Measurements from ENCODE around the gene NRG3.
"Not testable (repeated sequence)": the region's sequence is repeated elsewhere in the genome, so short reads cannot be mapped to it uniquely, and the experiment has no call there.

Gene NRG3

DNA sequence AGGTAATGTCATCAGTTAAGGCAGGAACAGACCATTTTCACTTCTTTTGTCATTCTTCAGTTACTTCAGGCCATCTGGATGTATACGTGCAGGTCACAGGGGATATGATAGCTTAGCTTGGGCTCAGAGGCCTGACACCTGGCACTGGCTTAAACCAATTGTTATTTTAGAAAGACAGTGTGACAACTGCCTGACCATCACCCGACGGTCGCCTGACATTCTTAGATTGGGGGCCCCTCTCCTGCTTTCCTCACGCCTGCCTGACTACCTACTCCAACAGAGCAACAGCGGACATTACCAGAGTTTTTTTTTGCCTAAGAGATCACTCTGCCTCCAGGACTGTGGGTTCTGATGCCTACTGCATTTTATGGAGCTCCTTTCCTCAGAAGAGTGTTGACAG is 803.5 kb downstream of the NRG3 start:
- DNase-seq (ENCODE audit: low read depth, low spot score): not testable (repeated sequence)

DNA sequence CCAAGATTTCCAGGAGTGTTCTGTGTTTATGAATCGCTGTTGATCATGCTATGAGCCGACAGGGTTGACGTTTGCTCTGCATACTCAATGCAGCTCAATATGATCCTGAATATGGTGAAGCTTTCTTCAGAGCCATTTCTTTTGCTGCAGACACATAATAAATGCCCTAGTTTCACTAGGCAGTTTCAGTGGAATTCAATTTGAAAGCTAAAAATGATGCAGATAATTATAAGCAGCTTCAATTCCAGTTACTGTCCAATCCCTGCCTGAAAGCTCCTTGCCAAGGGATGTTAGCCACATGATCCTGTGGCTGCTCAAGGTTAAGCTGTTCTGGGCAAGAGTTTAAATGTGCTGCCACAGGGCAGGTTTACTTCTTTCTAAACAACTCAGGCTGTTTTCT is 805.6 kb downstream of the NRG3 start:
- no peak for DNase-seq (ENCODE audit: low read depth, low spot score)

DNA sequence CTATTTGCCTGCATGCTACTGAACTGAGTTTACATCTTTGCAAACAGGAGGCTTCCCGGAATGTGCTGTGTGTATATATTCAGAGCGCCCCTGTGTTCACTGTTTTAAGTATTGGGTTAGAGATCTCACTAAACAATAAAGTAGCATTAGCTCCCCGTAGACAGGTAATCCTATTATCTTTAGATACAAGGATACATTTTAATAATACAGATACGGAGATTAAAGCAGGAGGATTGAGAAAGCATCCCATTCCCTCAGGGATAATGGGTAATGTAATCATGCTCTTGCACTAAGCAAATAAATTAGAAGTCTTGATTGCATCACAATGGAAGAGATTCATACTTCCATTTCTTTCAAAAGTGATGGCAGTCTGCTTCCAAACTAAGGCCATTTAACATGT is 809.0 kb downstream of the NRG3 start:
- DNase-seq (ENCODE audit: low read depth, low spot score): no peak

DNA sequence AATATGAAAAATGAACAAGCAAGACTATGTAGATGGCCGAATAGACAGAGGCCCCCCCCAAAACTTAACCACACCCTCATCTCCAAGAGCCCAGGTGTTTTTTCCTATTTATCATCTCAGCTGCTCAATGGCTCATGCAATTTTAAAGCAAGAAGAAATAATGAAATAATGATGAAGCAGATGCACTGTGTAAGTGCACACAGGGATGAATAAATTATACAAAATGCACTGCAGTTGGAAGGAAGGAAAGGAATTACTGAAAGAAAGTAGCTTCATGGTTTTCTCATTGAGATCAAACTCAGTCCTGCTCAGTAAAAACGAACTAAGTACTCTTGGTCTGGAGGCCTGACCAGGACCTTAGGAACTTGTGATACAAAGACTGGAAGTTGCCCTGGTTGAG is 810.1 kb downstream of the NRG3 start:
- DNase-seq (ENCODE audit: low read depth, low spot score): no peak

DNA sequence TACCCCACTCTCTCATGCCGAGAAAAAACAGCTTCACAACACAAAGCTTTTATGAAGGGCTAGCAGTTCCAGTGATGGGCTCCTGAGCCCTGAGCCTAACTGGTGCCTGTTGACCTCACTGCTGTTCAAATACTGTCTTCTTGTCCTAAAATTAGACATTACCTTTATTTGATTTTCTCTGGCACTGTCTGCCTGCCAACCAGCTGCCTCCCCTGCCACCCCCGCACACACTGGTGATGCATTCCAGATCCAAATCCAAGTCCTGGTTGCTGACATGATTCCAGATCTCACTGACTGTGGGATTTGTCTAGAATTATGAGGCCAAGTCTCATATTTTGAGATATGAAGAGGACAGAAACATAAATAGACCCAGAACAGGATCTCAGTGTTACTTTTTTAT is 816.2 kb downstream of the NRG3 start:
- no peak for DNase-seq (ENCODE audit: low read depth, low spot score)

DNA sequence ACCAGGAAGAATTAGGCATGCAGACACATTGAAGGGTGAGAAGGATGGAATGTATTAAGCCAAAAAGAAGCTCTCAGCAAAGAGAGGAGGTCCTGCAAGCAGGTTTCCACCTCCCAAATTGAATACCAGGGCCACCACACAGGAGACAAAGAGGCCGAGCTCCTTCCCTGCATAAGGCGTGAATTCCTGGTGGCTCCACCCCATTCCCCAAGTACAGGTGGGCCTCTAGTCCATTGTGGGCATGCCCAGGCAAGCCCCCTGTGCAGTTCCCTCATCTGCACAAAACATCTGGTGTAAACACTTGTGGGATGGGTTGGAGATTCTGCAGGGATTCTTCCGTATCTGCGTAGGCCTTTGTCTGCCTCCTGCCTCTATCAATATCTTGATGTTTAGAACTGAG is 817.5 kb downstream of the NRG3 start:
- no peak for DNase-seq (ENCODE audit: low read depth, low spot score)

DNA sequence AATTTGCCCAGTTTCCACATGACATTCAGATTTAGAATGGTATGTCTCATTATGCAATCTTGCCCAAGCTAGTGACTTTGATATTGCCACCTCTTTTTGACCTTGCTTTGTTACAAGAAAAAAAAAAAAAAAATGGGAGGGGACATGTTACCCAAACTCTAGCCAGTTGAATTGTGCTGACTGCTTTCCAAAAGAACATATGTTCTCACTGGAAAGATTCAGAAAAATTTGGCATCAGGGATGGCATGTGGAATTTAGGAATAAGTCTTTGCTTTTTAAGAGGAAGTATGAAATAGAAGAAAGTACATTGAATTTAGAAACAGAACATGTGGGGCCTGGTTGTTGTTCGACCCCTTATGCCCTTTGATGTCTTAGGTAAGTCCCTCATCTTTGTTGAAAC is 846.8 kb downstream of the NRG3 start:
- no peak for DNase-seq (ENCODE audit: low read depth, low spot score)

DNA sequence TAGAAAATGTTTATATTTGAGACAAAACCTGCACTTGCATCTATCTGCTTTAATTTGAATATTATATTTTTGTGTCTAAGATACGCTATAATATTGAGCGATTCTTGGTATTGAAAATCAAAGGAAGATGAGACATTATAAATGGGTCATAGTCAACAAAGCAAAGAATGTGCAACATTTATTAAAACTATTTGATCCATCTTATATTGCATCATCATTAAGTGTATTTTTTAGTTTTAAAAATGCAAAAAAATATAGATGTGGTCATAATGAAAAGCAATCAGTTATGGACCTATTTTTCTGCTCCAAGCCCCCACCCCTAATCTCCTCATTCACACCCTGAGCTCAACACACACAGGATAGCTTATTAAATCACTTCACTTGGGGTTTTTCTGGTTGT is 847.3 kb downstream of the NRG3 start:
- no peak for DNase-seq (ENCODE audit: low read depth, low spot score)

DNA sequence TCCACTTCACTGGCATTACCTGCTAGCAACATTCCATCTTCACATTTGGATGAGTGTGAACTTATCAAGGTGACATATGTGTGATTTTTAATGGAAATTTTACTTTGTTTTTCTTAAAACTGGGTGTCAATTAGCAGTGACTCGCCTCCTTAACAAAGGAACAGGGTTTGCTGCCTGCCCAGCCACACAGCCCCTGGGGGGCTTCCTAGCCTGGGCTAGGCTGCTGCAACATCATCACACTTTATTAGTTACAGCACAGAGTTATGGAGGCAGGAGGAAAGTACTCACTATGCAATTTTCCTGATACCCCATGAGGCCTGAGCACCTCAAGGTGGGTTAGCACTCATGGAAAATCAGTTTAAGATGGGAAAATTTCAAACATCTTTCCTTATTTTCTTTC is 861.3 kb downstream of the NRG3 start:
- no peak for DNase-seq (ENCODE audit: low read depth, low spot score)

DNA sequence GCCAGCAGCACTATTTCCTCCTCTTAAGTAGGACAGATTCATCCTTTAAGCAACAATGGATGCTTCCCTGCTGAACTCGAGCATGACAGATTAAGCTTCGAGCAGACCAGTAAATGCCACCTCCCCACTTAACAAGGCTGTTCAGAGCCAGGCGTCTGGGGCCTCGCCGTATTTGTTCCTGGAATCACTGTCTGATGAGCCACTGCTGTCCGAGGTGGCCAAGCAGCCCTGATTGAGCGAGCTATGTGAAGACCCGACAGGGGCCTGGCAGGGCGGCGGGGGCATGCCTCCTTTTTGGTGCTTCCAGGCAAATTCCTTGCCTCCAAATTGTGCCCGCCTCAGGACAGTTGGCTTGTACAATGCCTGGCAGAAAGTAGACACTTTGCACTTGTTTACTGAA is 862.6 kb downstream of the NRG3 start:
- DNase-seq (ENCODE audit: low read depth, low spot score): no peak

DNA sequence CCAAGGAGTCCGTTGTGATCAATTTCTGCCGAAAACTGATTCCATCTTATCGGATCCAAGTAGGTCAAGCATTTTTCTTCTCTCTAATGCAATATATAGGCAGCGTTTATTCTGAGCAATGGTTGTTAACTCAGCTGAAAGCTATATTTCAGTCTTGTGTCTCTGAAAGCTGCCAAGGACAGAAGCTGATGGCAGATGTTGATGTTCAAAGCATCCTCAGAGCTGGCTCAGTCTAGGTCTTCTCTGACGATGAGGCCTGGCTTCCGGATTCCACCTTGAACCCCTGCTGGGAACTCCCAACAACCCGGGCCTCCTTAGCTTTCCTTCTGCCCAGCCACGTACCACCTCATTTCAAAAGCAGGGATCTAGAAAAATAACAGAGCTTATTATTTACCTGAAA is 863.6 kb downstream of the NRG3 start:
- no peak for DNase-seq (ENCODE audit: low read depth, low spot score)

DNA sequence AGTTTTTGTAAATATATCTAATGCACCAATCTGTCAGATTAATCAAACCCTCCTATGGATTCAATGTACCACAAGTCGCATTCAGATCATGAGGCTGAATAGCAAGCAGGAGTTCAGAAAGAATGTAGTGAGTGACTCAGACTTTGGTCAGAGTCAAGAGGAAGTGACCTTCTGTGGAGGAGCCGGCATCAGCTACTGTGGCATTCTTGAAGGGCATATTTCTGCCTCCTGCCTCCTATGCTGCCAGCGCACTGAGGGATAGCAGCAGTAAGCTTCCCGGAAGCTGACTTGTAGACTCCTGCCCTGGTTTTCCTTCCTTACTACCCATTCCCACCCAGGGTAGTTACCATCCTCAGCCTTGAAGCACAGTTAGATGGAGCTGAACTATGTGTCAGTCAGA is 867.5 kb downstream of the NRG3 start:
- DNase-seq (ENCODE audit: low read depth, low spot score): peak; percentile 10

DNA sequence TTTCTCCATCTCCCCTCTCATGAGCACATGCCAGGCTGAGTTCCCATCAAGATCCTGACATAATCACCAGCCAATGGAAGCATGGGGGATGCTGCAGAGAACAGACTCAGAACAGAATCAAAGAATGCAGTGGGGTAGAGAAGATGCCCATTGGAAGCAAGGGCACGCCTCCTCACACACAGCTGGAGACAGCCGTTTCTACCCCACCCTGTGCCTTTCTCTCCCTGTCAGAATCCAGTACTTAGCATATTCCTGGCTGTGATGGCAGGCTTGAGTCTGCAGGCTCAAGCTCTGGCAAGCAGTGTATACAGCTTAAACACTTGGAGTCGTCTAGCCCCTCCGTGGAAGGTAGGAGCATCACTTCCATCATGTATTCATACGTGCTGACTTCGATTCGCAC is 867.9 kb downstream of the NRG3 start:
- DNase-seq (ENCODE audit: low read depth, low spot score): no peak

DNA sequence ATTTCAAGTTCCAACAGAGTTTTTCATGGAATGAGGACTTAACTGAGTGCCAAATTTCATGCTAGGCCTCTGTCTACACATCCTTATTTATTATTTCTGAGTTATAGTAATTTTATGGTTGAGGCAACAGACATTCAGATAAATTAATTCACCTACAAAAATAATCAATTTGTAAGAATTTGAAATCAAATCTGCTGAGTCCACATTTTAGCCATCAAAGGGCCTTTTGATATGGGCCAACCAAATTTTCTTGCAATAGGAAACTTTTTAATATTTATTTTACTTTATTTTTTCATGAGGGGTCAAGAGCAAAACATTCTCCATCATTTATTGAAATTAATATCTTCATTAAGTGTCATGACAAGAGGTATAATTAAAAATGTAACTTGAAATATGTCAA is 875.5 kb downstream of the NRG3 start:
- DNase-seq (ENCODE audit: low read depth, low spot score): no peak

DNA sequence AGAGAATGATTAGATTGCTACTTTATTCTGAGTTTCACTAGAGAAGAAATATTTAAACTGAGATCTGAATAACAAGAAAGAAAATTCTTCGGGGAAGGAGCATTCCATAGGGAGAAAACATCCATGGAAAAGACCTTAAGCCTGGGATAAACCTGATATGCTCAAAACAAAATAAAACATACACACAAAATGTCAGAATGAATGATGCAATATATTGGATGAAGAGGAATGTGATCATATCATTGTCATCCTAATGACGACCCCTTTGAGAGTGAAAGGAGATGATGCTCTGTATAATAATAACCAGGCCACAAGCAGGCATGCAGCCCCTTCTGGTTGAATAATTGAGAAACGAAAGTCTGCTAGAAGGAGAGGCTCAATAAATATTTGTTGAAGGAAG is 882.4 kb downstream of the NRG3 start:
- DNase-seq (ENCODE audit: low read depth, low spot score): no peak

DNA sequence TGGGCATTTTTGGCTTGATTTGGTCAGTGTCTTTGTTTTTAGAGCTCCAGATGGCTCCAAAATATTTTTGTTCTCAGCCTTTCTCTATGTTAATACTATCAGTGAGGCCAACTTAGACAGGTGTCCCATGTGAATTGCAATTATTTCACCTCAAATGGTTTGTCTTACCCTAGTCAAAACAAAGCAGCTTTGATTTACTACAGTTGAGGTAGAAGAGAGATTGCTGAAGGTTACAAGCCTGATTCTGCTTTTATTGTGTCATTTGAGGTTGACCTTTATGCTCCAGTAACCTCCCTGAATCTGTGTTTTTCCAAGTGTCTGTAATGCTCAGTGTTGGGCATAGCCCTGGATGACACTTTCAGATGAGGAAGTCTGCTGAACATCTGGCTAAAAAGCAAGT is 882.9 kb downstream of the NRG3 start:
- DNase-seq (ENCODE audit: low read depth, low spot score): no peak

DNA sequence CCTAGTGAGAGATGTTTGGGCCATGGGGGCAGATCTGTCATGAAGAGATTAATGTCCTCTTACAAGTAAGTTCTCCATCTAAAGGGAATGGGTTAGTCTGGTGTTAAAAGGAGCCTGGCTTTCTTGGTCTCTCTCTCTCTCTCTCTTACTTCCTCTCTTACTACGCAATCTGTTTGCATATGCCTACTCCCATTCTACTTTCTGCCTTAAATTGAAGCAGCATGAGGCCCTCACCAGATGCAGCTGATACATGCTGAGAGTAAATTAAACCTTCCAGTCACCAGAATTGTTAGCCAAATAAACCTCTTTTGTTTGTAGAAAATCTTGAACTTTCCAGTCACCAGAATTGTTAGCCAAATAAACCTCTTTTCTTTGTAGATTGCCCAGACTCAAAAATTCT is 884.1 kb downstream of the NRG3 start:
- DNase-seq (ENCODE audit: low read depth, low spot score): no peak

DNA sequence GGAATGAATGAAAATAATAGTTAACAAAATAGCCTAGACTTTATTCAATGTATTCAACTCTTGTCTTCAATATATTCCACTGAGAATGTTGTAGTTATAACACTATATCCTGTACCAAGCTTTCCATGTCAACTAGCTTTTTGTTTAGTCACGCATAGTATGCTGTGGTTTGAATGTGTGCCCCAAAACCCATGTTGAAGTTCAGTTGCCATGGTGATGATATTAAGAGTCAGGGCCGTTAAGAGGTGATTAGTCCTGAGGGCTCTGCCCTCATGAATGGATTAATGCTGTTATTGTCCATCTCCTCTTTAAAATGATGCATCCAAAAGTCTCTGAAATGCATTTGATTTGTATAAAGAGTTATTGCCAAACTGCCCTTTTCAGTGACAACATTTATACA is 887.6 kb downstream of the NRG3 start:
- DNase-seq (ENCODE audit: low read depth, low spot score): no peak

DNA sequence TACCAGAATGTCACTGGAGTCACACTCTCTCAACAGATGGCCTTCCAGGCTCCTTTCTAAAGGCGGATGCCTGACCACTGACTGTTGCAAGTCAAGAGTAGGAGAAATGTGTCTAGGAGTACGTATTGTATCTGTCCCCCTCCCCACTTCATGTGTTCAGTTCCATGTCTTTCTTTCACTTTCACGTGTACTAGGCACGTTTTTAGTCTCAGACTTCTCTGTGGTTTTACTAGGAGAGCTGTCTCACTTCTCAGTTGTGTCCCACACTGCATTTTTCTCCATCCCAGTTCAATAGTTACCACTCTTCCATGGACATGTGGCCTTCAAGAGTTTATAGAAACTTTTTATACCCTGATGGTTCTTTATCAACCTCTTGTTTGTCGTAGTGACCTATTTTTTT is 893.0 kb downstream of the NRG3 start:
- no peak for DNase-seq (ENCODE audit: low read depth, low spot score)

DNA sequence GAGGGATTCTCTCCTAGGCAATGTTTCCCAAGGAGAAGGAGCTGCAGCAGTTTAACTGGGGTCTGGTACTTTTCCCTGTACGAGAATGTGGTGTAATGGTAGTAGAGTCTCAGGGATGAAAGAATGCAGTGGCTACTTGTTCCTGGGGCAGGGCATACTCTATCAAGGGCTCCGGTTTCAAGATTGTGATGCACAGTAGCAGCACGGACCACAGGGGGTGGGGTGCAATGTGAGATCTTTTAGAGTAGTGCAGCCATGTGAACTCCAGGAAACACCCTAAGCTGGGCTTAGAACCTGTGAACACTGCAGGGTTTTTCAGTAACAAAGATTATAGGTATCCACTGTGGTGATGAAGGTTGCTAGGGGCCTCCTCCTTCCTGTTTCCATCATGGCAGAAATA is 903.9 kb downstream of the NRG3 start:
- DNase-seq (ENCODE audit: low read depth, low spot score): no peak

DNA sequence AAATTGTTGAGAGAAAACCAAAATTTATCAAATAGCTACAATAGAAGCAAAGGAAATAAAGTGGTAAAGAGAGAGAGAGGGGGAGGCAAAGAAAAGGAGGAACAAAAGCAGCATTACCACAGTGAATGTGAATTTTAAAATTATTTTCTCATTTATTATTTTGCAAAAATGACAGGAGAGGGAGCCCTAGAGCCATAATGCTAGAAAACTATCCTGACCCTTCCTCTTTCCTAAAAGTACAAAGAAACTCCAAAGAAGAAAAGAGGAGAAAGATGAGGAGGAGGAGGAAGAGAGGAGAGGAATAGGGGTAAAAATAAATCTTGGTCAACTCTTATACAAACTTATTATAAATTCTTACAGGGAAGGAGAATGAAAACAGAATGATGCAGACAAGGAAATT is 921.5 kb downstream of the NRG3 start:
- DNase-seq (ENCODE audit: low read depth, low spot score): no peak

DNA sequence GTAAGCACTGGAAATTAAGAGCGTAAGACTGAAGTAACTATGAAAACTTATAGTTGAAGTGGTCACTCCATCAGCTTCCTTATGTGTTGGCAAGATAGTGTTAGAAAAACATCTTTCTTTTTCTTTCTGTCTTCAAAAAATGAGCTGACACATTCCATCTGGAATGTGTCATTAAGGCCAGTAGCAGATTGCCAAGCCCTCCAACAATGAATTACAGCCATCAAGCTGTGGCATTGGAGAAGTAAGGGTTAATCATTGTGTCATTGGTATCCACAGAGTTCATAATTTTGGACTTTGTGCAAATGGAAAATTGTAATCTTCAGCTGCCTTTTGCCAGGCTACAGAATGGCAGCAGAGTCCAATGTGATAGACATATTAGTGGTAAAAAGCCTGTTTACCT is 926.3 kb downstream of the NRG3 start:
- DNase-seq (ENCODE audit: low read depth, low spot score): no peak

DNA sequence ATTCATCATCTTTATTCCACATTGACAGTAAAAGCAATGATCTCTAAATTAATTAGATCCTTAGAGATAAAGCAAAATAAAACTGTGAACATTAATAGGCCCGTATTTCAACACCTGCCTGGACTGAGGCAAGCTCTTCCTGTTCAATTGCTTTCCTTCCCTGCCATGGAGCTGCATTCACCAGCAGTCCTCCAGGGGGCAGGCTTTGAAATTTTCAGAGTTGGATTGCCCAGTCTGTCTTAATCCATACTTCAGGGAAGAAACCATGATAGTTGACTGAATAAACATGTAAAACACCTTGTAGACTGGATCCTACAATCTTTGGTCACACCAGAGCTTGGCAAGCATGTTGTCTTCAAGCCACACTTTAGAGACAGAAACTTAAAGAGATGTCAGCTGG is 936.6 kb downstream of the NRG3 start:
- DNase-seq (ENCODE audit: low read depth, low spot score): no peak

DNA sequence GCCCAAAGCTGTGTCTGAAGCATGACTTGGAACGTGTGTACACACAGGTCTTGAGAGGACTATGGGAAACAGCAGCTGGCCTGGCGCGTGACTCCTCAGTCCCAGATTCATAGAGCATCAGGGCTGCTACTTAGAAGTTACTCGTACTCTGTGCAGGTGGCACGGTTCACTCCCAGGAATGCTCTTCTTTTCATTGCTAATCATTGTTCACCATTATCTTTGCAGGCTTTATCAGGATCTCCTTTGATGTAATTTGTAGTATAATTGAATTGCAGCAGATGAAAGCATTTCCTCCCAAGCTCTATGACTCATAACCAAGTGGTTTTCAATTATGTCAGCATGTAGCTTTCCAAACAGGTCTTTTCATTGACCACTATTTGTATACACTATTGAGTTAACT is 938.9 kb downstream of the NRG3 start:
- no peak for DNase-seq (ENCODE audit: low read depth, low spot score)

DNA sequence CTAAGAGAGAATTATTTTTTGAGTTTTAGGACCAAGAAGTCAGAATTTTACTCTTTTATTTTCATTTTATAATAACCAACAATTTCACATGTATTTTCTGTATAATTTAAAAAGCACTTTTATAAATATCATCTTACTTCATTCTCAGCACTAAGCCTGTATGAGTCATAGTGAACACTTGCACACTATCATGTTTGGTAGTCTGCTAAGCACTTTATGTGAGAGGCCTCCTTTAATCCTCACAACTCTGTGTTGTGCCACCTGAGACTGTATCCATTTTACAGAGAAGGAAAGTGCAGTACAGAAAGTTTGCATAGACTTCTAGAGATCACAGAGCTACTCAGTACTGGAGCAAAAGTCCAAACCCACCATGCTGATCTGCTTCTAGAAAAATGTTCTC is 939.6 kb downstream of the NRG3 start:
- DNase-seq (ENCODE audit: low read depth, low spot score): no peak

Measured in smooth muscle cell of the brain vasculature (primary cell).